CD4-positive, CD25-positive, alpha-beta regulatory T cell (primary cell): ENCODE measurements around the gene CD93. TPM values are rescaled to one million over a fixed set of nuclear protein-coding genes. Genes with fewer than 3 reads are reported as not detected.

Experiments used
- ATAC-seq, 2 donors: fragments of 150-1000 bp; cut with Tn5 transposase; one replicate each; pipeline ENCODE4 v1.10.0; 2021; ENCODE audit warnings: low read depth in 2 of 2, moderate number of reproducible peaks in 2 of 2, moderate library complexity in 1 of 2
- DNase-seq, 3 donors: peaks; one replicate each; pipeline versions ENCODE4 v3.0.0 to v3.0.0-alpha.2; 2012 to 2022; ENCODE audit warnings: mixed read lengths in 1 of 3
- H3K27ac ChIP-seq: one replicate; pipeline ENCODE4 v1.7.0; 2013; ENCODE audit warnings: mild to moderate bottlenecking, low read length; ENCODE audit not compliant: insufficient read depth, poor library complexity, severe bottlenecking
- H3K27me3 ChIP-seq: one replicate; pipeline ENCODE4 v1.7.0; 2013; ENCODE audit warnings: low read length; ENCODE audit not compliant: control insufficient read depth, insufficient read depth
- H3K36me3 ChIP-seq: one replicate; pipeline ENCODE4 v1.7.0; 2013; ENCODE audit warnings: mild to moderate bottlenecking, low read length, moderate library complexity; ENCODE audit not compliant: control insufficient read depth, insufficient read depth
- H3K4me1 ChIP-seq: 2 replicates; pipeline ENCODE4 v1.7.0; 2013; ENCODE audit warnings: mild to moderate bottlenecking, low read length; ENCODE audit not compliant: insufficient read depth, control insufficient read depth, poor library complexity, severe bottlenecking
- H3K4me3 ChIP-seq: one replicate; pipeline ENCODE4 v1.7.0; 2013; ENCODE audit warnings: low read depth, mild to moderate bottlenecking, low read length, moderate library complexity
- H3K9me3 ChIP-seq, 2 experiments: 1 replicate in 1 of 2; 2 replicates in 1 of 2; pipeline ENCODE4 v1.7.0; 2013; ENCODE audit warnings: low read length in 2 of 2, mild to moderate bottlenecking in 1 of 2, moderate library complexity in 1 of 2; ENCODE audit not compliant: control insufficient read depth in 2 of 2
- H3K27ac Mint-ChIP-seq, 3 donors: one replicate each; pipeline ENCODE4 v1.8.0; 2020 to 2022; ENCODE audit warnings: mild to moderate bottlenecking in 3 of 3, mixed read lengths in 3 of 3, moderate library complexity in 2 of 3
- H3K27me3 Mint-ChIP-seq: one replicate; pipeline ENCODE4 v1.8.0; 2022; ENCODE audit warnings: mild to moderate bottlenecking, mixed read lengths
- H3K36me3 Mint-ChIP-seq: one replicate; pipeline ENCODE4 v1.8.0; 2020; ENCODE audit warnings: mixed read lengths
- H3K4me1 Mint-ChIP-seq, 4 donors: one replicate each; pipeline ENCODE4 v1.8.0; 2020 to 2022; ENCODE audit warnings: mixed read lengths in 4 of 4, mild to moderate bottlenecking in 1 of 4
- H3K4me3 Mint-ChIP-seq, 4 donors: one replicate each; pipeline ENCODE4 v1.8.0; 2020 to 2022; ENCODE audit warnings: mild to moderate bottlenecking in 4 of 4, mixed read lengths in 4 of 4, moderate library complexity in 3 of 4
- H3K9me3 Mint-ChIP-seq, 7 donors: one replicate each; pipeline ENCODE4 v1.8.0; 2020 to 2022; ENCODE audit warnings: mixed read lengths in 7 of 7, mild to moderate bottlenecking in 3 of 7, moderate library complexity in 2 of 7
- polyA plus RNA-seq, 4 donors: library from polyadenylated mRNA; unstranded; fragments of 300-500 nt; fragmentation: Illumina TruSeq; gene quantifications; one replicate each; pipeline ENCODE4 v1.2.3, GENCODE V29; 2021
- total RNA-seq: library from RNA; stranded (reverse); gene quantifications from one replicate; pipeline ENCODE4 v1.2.3, GENCODE V29; 2022

Gene CD93, protein sequence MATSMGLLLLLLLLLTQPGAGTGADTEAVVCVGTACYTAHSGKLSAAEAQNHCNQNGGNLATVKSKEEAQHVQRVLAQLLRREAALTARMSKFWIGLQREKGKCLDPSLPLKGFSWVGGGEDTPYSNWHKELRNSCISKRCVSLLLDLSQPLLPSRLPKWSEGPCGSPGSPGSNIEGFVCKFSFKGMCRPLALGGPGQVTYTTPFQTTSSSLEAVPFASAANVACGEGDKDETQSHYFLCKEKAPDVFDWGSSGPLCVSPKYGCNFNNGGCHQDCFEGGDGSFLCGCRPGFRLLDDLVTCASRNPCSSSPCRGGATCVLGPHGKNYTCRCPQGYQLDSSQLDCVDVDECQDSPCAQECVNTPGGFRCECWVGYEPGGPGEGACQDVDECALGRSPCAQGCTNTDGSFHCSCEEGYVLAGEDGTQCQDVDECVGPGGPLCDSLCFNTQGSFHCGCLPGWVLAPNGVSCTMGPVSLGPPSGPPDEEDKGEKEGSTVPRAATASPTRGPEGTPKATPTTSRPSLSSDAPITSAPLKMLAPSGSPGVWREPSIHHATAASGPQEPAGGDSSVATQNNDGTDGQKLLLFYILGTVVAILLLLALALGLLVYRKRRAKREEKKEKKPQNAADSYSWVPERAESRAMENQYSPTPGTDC
- total RNA-seq = 3.3 TPM
- polyA plus RNA-seq = under 1 TPM; 0.12 to 0.33 (median 0.26) TPM

DNA sequence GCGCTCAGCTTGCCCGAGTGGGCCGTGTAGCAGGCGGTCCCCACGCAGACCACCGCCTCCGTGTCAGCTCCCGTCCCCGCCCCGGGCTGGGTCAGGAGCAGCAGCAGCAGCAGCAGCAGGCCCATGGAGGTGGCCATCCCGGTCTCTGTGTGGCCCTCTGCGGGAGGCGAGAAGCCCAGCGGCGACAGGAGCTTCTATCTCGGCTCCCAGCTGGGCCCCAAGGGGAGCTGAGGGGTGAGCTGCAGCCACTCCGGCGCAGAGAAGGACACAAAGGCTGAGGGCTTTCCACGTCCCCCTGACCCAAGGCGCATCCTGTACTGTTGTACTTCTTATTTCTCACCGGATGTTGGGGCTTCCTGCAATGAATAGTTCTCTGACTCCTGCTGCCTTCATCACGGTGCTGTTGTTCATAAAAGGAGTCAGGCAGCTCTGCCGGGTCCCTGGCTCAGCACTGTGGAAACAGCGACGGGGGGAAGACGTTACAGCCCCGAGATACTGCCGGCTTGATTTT is at the start of gene CD93:
TSS of gene CD93 (minus strand) at position 269 of the 511 bp plus-strand sequence. CDS start at position 137, 132 bp downstream.
- peaks cover 11% of the 10 kb centered on the region for H3K4me1 ChIP-seq
- peak within 1 kb of the TSS in 2 of 3 donors; percentile 38 to 94 for H3K27ac Mint-ChIP-seq
- H3K27me3 ChIP-seq = no peaks in the 10 kb centered on the region
- no peaks in the 10 kb centered on the region for H3K9me3 Mint-ChIP-seq
- DNase-seq = peak in 1 of 3 donors; percentile 52
- ATAC-seq = peak in 1 of 2 donors; percentile 47
- H3K36me3 ChIP-seq = no peaks in the 10 kb centered on the region
- H3K4me3 ChIP-seq = peak within 1 kb of the TSS; percentile 26
- H3K4me3 Mint-ChIP-seq = peak within 1 kb of the TSS; percentile 36 to 93 (median 80)
- H3K27me3 Mint-ChIP-seq = peaks cover 7% of the 10 kb centered on the region
- no peak within 1 kb of the TSS for H3K27ac ChIP-seq
- H3K9me3 ChIP-seq = no peaks in the 10 kb centered on the region
- peaks cover 0 to 35% (median 16%) of the 10 kb centered on the region in 4 donors for H3K4me1 Mint-ChIP-seq
- H3K36me3 Mint-ChIP-seq = no peaks in the 10 kb centered on the region

DNA sequence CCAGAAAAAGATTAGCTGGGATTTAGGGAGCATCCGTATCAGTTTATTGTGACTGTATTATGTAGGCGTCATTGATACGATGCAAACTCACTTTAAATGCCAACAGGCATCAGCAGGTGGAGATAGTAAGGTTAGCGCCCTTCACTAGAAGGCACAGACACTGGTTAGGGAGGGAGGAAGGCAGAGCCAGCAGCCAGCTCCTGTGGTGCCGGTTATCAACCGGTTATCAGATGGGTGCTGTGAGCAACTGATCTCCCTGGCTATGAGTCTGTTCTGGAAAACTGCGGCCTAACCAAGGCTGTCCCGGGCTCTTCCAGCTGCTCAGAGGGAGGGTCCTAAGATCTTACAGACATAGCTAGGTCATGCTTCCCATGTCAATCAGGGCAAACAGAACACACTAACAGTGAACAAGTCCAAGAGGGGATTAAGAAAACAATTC is 47.5 kb upstream of the CD93 start:
- no peaks in the 10 kb centered on the region for H3K27me3 Mint-ChIP-seq
- Histone ChIP-seq H3K4me1 (peaks cover 6% of the 10 kb centered on the region), H3K36me3 (no peaks in the 10 kb centered on the region), H3K27me3 (no peaks in the 10 kb centered on the region), H3K9me3 (no peaks in the 10 kb centered on the region), H3K4me3 (no peak overlapping the region), H3K27ac (no peak overlapping the region)
- no peak for ATAC-seq
- peaks cover 0 to 2% (median 0%) of the 10 kb centered on the region in 7 donors for H3K9me3 Mint-ChIP-seq
- no peak for DNase-seq
- no peak overlapping the region for H3K4me3 Mint-ChIP-seq
- no peaks in the 10 kb centered on the region for H3K36me3 Mint-ChIP-seq
- no peak overlapping the region for H3K27ac Mint-ChIP-seq
- H3K4me1 Mint-ChIP-seq = peaks cover 0 to 2% (median 0%) of the 10 kb centered on the region in 4 donors

DNA sequence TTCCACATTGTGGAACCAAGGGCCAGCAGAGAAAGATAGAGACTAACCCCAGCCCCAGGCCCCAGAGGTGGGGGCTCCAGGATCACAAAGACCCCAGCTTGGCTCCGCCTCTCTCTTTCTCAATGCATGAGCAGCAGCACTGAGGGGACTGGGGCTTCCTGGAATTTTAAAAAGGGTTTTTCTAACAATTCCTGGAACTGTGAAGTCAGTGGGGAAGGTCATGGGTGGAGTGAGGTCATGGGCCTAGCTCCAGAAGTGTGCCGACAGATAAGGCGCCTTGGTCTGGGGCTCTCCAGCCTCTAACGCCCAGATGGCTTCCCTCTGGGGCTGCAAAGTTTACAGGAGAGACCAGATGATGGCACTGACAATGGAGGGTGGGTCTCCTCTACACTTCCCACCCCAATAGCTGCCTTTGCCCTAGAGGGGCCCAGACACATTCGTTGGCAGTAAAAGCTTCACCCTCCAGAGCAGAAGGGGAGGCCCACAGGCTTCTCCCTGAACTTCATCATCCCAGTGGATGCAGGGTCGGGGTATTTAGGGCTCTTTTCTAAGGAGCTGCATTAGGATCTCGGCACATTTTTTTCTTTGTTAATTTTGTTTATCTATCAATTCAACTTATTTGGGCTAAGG is 46.9 kb upstream of the CD93 start:
- Histone ChIP-seq H3K9me3 (no peaks in the 10 kb centered on the region), H3K27ac (no peak overlapping the region), H3K4me3 (no peak overlapping the region), H3K36me3 (no peaks in the 10 kb centered on the region), H3K27me3 (no peaks in the 10 kb centered on the region), H3K4me1 (peaks cover 8% of the 10 kb centered on the region)
- H3K4me1 Mint-ChIP-seq = peaks cover 0 to 7% (median 1%) of the 10 kb centered on the region in 4 donors
- H3K9me3 Mint-ChIP-seq = peaks cover 0 to 2% (median 0%) of the 10 kb centered on the region in 7 donors
- DNase-seq (no peak), ATAC-seq (no peak)
- no peak overlapping the region for H3K4me3 Mint-ChIP-seq
- no peaks in the 10 kb centered on the region for H3K27me3 Mint-ChIP-seq
- no peaks in the 10 kb centered on the region for H3K36me3 Mint-ChIP-seq
- no peak overlapping the region for H3K27ac Mint-ChIP-seq

DNA sequence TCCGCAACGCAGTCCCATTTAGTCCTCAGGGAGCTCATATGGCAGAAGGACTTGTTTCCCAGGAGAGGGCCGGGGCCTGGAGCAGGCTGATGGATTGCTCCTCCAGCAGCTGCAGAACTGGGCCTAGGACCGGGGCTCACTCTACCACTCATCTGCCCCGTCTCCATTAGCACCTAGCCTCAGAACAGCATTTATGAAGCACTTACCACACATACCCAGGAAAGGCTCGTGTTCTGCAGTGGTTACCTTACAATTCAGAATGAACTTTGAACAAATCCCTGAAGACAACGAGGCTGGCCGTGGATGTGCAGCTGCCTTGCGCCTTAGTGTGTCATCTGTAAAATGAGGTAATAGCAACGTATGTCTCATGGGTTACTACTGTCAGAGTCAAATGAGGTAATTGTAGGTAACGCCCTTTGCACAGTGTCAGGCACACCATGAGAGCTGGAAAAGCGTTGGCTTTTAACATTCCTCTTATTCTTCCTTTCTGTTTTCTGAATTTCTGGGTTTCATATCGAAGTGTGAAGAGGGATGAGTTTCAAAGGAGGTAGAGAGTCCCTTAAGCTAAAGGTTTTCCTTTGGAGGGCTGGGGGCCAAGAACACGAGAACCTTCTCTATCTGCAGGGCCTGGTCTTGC is 46.3 kb upstream of the CD93 start:
- peaks cover 0 to 8% (median 2%) of the 10 kb centered on the region in 4 donors for H3K4me1 Mint-ChIP-seq
- Histone ChIP-seq H3K9me3 (no peaks in the 10 kb centered on the region), H3K4me3 (no peak overlapping the region), H3K36me3 (no peaks in the 10 kb centered on the region), H3K27me3 (no peaks in the 10 kb centered on the region), H3K4me1 (peaks cover 10% of the 10 kb centered on the region), H3K27ac (no peak overlapping the region)
- no peak for DNase-seq
- peaks cover 0 to 2% (median 0%) of the 10 kb centered on the region in 7 donors for H3K9me3 Mint-ChIP-seq
- no peak overlapping the region for H3K4me3 Mint-ChIP-seq
- H3K27ac Mint-ChIP-seq = no peak overlapping the region
- H3K27me3 Mint-ChIP-seq = no peaks in the 10 kb centered on the region
- H3K36me3 Mint-ChIP-seq = no peaks in the 10 kb centered on the region
- ATAC-seq = no peak

DNA sequence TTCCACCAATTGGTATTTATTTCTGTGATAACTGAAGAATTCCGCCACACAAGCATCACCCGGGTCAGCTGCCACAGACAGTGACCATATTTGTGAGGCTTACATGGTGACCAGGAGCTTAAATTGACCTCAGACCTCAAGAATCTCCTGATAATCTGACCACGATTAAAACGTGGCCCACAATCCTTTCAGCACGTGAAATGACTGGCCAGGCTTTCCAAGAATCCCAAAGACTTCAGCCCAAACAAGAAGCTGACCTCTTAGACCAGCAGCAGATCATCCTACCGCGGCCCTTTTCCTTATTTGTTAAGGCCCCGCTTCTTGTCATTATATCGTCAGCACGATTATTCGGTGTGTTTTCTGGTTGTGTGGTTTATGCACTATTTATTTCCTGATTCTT is 45.6 kb upstream of the CD93 start:
- peaks cover 0 to 2% (median 0%) of the 10 kb centered on the region in 7 donors for H3K9me3 Mint-ChIP-seq
- H3K27me3 Mint-ChIP-seq = no peaks in the 10 kb centered on the region
- no peak for ATAC-seq

DNA sequence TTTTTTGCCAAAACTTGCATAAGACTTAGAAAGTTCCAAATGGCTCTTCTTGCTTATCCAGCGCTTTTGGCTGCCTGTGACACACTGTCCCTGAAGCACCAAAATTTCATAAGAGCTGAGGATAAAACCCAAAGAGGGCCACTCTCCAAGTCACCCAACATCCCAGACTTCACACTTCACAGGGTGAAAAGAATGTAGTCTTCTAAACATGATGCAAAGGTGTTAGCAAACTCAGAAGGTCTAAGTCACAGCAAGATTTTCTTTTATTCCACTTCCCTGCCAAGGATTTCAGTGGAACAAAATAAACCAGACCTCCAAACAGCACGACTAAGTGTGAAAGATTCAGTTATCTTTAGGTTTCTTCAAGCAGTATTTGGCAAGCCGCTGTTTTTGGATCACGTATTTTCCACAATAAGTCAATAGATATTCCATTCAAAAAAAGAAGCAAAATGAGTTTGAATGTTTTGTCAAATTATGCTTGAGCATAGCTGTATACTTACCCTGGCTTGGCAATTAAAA is 44.6 kb upstream of the CD93 start:
- Histone ChIP-seq H3K27ac (no peak overlapping the region), H3K27me3 (no peaks in the 10 kb centered on the region), H3K9me3 (no peaks in the 10 kb centered on the region), H3K36me3 (no peaks in the 10 kb centered on the region), H3K4me3 (no peak overlapping the region), H3K4me1 (peaks cover 10% of the 10 kb centered on the region)
- H3K36me3 Mint-ChIP-seq = no peaks in the 10 kb centered on the region
- no peak overlapping the region for H3K4me3 Mint-ChIP-seq
- no peak overlapping the region for H3K27ac Mint-ChIP-seq
- no peaks in the 10 kb centered on the region for H3K27me3 Mint-ChIP-seq
- H3K4me1 Mint-ChIP-seq = peaks cover 0 to 14% (median 6%) of the 10 kb centered on the region in 4 donors
- H3K9me3 Mint-ChIP-seq = peaks cover 0 to 2% (median 0%) of the 10 kb centered on the region in 7 donors
- no peak for DNase-seq
- ATAC-seq = no peak

More for the DNA sequence above, 45.6 kb upstream of the CD93 start:
- H3K9me3 ChIP-seq = no peaks in the 10 kb centered on the region
- Mint-ChIP-seq H3K27ac (no peak overlapping the region), H3K4me3 (no peak overlapping the region), H3K36me3 (no peaks in the 10 kb centered on the region), H3K4me1 (peaks cover 0 to 12% (median 5%) of the 10 kb centered on the region in 4 donors)
- no peak overlapping the region for H3K27ac ChIP-seq
- H3K4me1 ChIP-seq = peaks cover 10% of the 10 kb centered on the region
- H3K36me3 ChIP-seq = no peaks in the 10 kb centered on the region
- H3K27me3 ChIP-seq = no peaks in the 10 kb centered on the region
- DNase-seq = no peak
- H3K4me3 ChIP-seq = no peak overlapping the region
